HepG2 (cell line): ENCODE measurements around the gene GLIS2. TPM values are rescaled to one million over a fixed set of nuclear protein-coding genes. Genes with fewer than 3 reads are reported as not detected.

ENCODE experiments used
- HNRNPK ChIP-seq: fragments of 200-400 bp; formaldehyde crosslinking; IDR thresholded peaks from 2 replicates; pipeline ENCODE4 v1.6.1; 2018; ENCODE audit warnings: low read length, low read depth, moderate library complexity, mild to moderate bottlenecking; ENCODE audit not compliant: poor library complexity, severe bottlenecking
- HNRNPLL ChIP-seq: fragments of 200-400 bp; formaldehyde crosslinking; IDR thresholded peaks from 2 replicates; pipeline ENCODE4 v1.6.1; 2017; ENCODE audit warnings: mild to moderate bottlenecking, low read depth, low read length; ENCODE audit not compliant: poor library complexity, severe bottlenecking
- KLF6 ChIP-seq: IDR thresholded peaks from 2 replicates; pipeline ENCODE4 v1.8.0; 2016; ENCODE audit warnings: missing biosample characterization, missing genetic modification reagents
- MIXL1 ChIP-seq: IDR thresholded peaks from 2 replicates; pipeline ENCODE4 v1.6.1; 2016
- NFE2 ChIP-seq: sonication (generic); formaldehyde crosslinking; IDR thresholded peaks from 2 replicates; pipeline ENCODE4 v1.4.0; 2020; ENCODE audit warnings: missing genetic modification reagents
- PAX8 ChIP-seq: sonication (generic); formaldehyde crosslinking; IDR thresholded peaks from 2 replicates; pipeline ENCODE4 v1.8.0; 2022; ENCODE audit warnings: mild to moderate bottlenecking, missing genetic modification reagents, borderline replicate concordance
- RFXAP ChIP-seq: sonication (generic); formaldehyde crosslinking; IDR thresholded peaks from 2 replicates; pipeline ENCODE4 v1.4.0; 2020; ENCODE audit warnings: missing genetic modification reagents, borderline replicate concordance
- RORA ChIP-seq: sonication (generic); formaldehyde crosslinking; IDR thresholded peaks from 2 replicates; pipeline ENCODE4 v1.5.0; 2020; ENCODE audit warnings: mild to moderate bottlenecking, missing genetic modification reagents, moderate library complexity
- SMAD1 ChIP-seq: sonication (generic); formaldehyde crosslinking; IDR thresholded peaks from 2 replicates; pipeline ENCODE4 v1.4.0; 2020; ENCODE audit warnings: missing genetic modification reagents, low read depth, mild to moderate bottlenecking, borderline replicate concordance
- ZNF234 ChIP-seq: sonication (generic); formaldehyde crosslinking; conservative IDR thresholded peaks from 2 replicates; pipeline ENCODE4 v1.5.1; 2020; ENCODE audit warnings: mild to moderate bottlenecking, missing genetic modification reagents
- ZNF570 ChIP-seq: sonication (generic); formaldehyde crosslinking; IDR thresholded peaks from 2 replicates; pipeline ENCODE4 v1.4.0; 2020; ENCODE audit warnings: mild to moderate bottlenecking, missing genetic modification reagents, borderline replicate concordance
- ZNF589 ChIP-seq: sonication (generic); formaldehyde crosslinking; conservative IDR thresholded peaks from 2 replicates; pipeline ENCODE4 v1.8.0; 2022; ENCODE audit warnings: mild to moderate bottlenecking, moderate library complexity, missing genetic modification reagents
- ZNF720 ChIP-seq: sonication (generic); formaldehyde crosslinking; IDR thresholded peaks from 2 replicates; pipeline ENCODE4 v1.4.0; 2020; ENCODE audit warnings: missing genetic modification reagents
- polyA plus RNA-seq, 8 experiments: library from polyadenylated mRNA; depleted of rRNA in 3 of 8; stranded (reverse) in 7 of 8; unstranded in 1 of 8; fragments of >200 nt; fragmentation: Illumina TruSeq in 4 of 8; extraction: Trizol in 4 of 8; gene quantifications; 2 replicates each; pipeline versions ENCODE4 v1.2.1 to v1.2.3, GENCODE V29; 2011 to 2016; ENCODE audit warnings: low read depth in 4 of 8, missing spikeins in 1 of 8, mixed read lengths in 1 of 8; ENCODE audit not compliant: insufficient read depth in 1 of 8
- total RNA-seq, 5 experiments: library from RNA; depleted of rRNA; stranded (reverse); fragments of >200 nt; fragmentation: Illumina TruSeq; extraction: Trizol; gene quantifications; 2 replicates each; pipeline ENCODE4 v1.2.3, GENCODE V29; 2016; ENCODE audit warnings: low read depth in 1 of 5
- TF ChIP-seq, protein P1 (sequence below): sonication (generic); formaldehyde crosslinking; IDR thresholded peaks from 2 replicates; pipeline ENCODE4 v1.4.0; 2020; ENCODE audit warnings: missing genetic modification reagents, borderline replicate concordance
- TF ChIP-seq, protein P2 (sequence below): sonication (generic); formaldehyde crosslinking; IDR thresholded peaks from 2 replicates; pipeline ENCODE4 v1.8.1; 2022; ENCODE audit warnings: low read depth, mild to moderate bottlenecking, missing genetic modification reagents
- TF ChIP-seq, protein P3 (sequence below), 2 experiments: fragments of 450-650 bp in 1 of 2; sonication (generic) in 1 of 2; formaldehyde crosslinking; IDR thresholded peaks; 2 replicates each; pipeline versions ENCODE4 v1.5.0 to v1.8.0; 2020 to 2022; ENCODE audit warnings: mild to moderate bottlenecking in 1 of 2, missing genetic modification reagents in 1 of 2
- TF ChIP-seq, protein P4 (sequence below): sonication (generic); formaldehyde crosslinking; IDR thresholded peaks from 2 replicates; pipeline ENCODE4 v1.4.0; 2020; ENCODE audit warnings: mild to moderate bottlenecking, missing genetic modification reagents
- TF ChIP-seq, protein P5 (sequence below): IDR thresholded peaks from 2 replicates; pipeline ENCODE4 v1.6.1; 2012; ENCODE audit warnings: low read depth, low read length, improper control_type of control experiment

The GLIS2 gene
- total and polyA plus RNA-seq, 2 of the 13 experiments (the other 11 are each of a cell fraction or from before 2014, with no cell fraction given) = 0.28 to 0.29 TPM

DNA sequence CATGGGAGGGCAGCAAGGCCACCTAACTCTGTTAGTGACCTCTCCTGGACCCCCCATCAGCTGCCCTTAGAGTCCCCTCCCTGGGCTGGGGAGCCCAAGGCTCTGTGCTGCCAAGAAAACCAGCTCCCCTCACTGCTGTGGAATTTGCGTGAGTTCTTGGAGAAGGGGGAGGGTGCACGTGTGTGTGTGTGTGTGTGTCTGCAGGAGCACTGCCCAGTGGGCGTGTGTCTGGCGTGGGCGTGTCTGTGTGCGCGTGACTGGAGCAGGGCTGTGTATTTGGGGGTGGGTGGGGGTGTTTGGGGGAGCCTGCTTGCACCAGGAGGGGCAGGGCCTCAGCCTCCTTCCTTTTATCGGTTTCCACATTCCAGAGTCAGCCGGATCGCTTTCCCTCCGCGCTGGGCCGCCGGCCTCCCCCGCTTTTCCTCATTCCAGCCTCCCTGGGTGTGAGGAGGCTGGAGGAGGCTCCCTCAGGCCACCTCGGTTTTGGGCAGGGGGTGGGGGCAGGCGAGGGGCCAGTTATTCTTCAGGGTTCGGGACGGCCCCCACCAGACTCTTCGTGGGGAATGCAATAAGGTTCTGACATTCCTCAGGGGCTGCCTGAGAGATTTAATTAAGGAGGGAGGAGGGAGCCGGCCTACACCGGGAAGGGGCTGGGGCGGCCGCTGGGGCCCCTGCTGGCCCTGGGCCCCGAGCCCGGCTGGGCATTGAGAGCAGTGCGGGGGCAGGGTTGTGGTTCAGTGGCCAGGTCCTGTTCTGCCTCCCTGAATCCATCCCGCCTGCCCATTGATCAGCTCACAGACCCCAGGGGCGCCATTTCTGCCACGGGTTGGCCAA is 58.3 kb downstream of the GLIS2 start (continued):
- TF ChIP-seq, protein P1, sequence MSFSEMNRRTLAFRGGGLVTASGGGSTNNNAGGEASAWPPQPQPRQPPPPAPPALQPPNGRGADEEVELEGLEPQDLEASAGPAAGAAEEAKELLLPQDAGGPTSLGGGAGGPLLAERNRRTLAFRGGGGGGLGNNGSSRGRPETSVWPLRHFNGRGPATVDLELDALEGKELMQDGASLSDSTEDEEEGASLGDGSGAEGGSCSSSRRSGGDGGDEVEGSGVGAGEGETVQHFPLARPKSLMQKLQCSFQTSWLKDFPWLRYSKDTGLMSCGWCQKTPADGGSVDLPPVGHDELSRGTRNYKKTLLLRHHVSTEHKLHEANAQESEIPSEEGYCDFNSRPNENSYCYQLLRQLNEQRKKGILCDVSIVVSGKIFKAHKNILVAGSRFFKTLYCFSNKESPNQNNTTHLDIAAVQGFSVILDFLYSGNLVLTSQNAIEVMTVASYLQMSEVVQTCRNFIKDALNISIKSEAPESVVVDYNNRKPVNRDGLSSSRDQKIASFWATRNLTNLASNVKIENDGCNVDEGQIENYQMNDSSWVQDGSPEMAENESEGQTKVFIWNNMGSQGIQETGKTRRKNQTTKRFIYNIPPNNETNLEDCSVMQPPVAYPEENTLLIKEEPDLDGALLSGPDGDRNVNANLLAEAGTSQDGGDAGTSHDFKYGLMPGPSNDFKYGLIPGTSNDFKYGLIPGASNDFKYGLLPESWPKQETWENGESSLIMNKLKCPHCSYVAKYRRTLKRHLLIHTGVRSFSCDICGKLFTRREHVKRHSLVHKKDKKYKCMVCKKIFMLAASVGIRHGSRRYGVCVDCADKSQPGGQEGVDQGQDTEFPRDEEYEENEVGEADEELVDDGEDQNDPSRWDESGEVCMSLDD (CRISPR knock-in tag) = no peak
- no peak for TF ChIP-seq KLF6 (CRISPR knock-in tag)
- no peak for TF ChIP-seq SMAD1 (CRISPR knock-in tag)
- no peak for TF ChIP-seq RFXAP (CRISPR knock-in tag)
- TF ChIP-seq NFE2 (CRISPR knock-in tag) = no peak
- no peak for TF ChIP-seq HNRNPLL
- TF ChIP-seq ZNF589 (CRISPR knock-in tag) = no peak
- TF ChIP-seq, protein P2, sequence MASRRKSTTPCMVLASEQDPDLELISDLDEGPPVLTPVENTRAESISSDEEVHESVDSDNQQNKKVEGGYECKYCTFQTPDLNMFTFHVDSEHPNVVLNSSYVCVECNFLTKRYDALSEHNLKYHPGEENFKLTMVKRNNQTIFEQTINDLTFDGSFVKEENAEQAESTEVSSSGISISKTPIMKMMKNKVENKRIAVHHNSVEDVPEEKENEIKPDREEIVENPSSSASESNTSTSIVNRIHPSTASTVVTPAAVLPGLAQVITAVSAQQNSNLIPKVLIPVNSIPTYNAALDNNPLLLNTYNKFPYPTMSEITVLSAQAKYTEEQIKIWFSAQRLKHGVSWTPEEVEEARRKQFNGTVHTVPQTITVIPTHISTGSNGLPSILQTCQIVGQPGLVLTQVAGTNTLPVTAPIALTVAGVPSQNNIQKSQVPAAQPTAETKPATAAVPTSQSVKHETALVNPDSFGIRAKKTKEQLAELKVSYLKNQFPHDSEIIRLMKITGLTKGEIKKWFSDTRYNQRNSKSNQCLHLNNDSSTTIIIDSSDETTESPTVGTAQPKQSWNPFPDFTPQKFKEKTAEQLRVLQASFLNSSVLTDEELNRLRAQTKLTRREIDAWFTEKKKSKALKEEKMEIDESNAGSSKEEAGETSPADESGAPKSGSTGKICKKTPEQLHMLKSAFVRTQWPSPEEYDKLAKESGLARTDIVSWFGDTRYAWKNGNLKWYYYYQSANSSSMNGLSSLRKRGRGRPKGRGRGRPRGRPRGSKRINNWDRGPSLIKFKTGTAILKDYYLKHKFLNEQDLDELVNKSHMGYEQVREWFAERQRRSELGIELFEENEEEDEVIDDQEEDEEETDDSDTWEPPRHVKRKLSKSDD = no peak
- no peak for TF ChIP-seq MIXL1 (CRISPR knock-in tag)
- TF ChIP-seq, protein P3, sequence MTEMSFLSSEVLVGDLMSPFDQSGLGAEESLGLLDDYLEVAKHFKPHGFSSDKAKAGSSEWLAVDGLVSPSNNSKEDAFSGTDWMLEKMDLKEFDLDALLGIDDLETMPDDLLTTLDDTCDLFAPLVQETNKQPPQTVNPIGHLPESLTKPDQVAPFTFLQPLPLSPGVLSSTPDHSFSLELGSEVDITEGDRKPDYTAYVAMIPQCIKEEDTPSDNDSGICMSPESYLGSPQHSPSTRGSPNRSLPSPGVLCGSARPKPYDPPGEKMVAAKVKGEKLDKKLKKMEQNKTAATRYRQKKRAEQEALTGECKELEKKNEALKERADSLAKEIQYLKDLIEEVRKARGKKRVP (CRISPR knock-in tag; IDR thresholded peaks at IDR 0.05) = no peak
- TF ChIP-seq ZNF720 (CRISPR knock-in tag) = no peak
- TF ChIP-seq ZNF234 = no peak
- TF ChIP-seq HNRNPK = peak; percentile 1
- TF ChIP-seq, protein P4, sequence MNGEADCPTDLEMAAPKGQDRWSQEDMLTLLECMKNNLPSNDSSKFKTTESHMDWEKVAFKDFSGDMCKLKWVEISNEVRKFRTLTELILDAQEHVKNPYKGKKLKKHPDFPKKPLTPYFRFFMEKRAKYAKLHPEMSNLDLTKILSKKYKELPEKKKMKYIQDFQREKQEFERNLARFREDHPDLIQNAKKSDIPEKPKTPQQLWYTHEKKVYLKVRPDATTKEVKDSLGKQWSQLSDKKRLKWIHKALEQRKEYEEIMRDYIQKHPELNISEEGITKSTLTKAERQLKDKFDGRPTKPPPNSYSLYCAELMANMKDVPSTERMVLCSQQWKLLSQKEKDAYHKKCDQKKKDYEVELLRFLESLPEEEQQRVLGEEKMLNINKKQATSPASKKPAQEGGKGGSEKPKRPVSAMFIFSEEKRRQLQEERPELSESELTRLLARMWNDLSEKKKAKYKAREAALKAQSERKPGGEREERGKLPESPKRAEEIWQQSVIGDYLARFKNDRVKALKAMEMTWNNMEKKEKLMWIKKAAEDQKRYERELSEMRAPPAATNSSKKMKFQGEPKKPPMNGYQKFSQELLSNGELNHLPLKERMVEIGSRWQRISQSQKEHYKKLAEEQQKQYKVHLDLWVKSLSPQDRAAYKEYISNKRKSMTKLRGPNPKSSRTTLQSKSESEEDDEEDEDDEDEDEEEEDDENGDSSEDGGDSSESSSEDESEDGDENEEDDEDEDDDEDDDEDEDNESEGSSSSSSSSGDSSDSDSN (CRISPR knock-in tag) = 0 out of 2 replicates have a peak, but pooled peaks have one; percentile 11
- no peak for TF ChIP-seq ZNF570 (CRISPR knock-in tag)
- no peak for TF ChIP-seq RORA (CRISPR knock-in tag)
- TF ChIP-seq, protein P5, sequence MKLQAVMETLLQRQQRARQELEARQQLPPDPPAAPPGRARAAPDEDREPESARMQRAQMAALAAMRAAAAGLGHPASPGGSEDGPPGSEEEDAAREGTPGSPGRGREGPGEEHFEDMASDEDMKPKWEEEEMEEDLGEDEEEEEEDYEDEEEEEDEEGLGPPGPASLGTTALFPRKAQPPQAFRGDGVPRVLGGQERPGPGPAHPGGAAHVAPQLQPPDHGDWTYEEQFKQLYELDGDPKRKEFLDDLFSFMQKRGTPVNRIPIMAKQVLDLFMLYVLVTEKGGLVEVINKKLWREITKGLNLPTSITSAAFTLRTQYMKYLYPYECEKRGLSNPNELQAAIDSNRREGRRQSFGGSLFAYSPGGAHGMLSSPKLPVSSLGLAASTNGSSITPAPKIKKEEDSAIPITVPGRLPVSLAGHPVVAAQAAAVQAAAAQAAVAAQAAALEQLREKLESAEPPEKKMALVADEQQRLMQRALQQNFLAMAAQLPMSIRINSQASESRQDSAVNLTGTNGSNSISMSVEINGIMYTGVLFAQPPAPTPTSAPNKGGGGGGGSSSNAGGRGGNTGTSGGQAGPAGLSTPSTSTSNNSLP = no peak
- no peak for TF ChIP-seq PAX8
